HG02571 (cell line): ENCODE measurements around the gene BCL11B.

Experiments used
- ATAC-seq: cut with Tn5 transposase; IDR thresholded peaks from one replicate; pipeline ENCODE4 v1.9.1; 2021; ENCODE audit warnings: mild to moderate bottlenecking, moderate library complexity; ENCODE audit not compliant: unreplicated experiment

The BCL11B gene

GRCh38 chr14:99123208-99123870 lies 148.7 kb downstream of the BCL11B start:
- ATAC-seq: no peak

DNA sequence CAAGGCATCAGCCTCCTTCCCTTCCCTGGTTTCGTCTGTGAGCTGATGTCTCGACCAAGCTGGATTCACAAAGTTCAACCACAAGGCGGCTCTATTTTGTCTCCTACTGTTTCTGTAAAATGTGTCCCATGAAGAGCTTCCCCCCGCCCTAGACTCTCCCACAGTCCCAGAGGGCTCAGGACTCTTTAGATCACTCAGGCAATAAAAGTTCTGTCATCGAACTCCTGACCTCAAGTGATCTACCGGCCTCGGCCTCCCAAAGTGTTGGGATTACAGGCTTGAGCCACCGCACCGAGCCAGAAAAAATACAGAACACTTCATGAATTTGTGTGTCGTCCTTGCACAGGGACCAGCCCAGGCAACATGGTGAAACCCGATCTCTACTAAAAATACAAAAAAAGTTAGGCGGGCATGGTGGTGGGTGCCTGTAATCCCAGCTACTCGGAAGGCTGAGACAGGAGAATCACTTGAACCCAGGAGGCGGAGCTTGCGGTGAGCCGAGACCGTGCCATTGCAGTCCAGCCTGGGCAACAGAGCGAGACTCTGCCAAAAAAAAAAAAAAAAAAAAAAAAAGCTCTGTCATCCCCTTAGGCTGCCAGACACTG lies 149.4 kb downstream of the BCL11B start:
- no peak for ATAC-seq

- ATAC-seq: no peak
Measured at GRCh38 chr14:99121319-99121875, 150.6 kb downstream of the BCL11B start.

GRCh38 chr14:99120526-99121318 lies 151.3 kb downstream of the BCL11B start:
- ATAC-seq: no peak

DNA sequence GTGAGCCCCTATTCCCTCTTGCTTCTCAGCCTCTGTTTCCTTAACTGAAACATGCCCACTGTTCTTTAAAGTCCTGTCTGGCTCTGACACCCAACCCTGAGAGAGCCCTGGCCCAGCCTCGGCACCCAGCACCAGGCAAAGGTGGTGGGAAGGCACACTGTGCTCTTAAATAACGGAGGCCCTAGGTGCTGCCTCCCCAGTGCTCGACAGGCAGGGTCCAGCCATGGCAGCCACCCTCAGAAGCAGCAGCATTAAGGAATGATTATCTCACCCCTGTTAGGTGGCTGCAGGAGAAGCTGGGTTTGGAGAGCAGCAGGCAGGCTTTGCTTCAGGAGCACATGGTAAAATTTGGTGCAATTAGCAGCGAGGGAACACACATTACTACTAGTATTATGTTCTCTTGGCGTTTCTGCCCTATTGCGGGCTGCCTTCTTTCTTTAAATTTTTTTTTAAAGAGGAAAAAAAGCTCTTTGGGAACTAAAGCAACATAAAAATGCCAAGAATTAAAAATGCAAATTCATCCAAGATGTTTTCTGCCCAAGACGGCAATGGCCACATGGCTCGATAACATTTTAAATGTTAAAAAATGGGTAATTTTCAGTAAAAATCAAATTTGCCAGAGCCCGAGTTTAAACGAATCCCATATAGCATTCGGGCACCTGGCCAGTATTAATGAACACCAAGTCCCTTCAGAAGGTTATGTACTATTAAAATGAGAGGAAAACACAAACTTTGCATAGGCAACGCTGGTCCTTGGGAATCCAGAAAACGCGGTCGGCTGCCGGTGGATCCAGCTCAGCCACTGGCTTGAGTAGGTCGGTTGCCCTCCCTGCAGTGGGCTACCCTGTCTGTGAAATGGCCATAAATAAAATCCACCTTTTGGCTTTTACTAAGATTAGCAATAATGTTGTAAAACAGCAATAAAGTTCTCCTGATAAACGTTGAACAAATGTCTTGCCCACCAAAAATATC lies 152.2 kb downstream of the BCL11B start:
- no peak for ATAC-seq
